Lung (tissue), 12 donors: ENCODE results near the gene PPFIA2. TPM values are rescaled to one million over a fixed set of nuclear protein-coding genes. Genes with fewer than 3 reads are reported as not detected.

Experiments used
- ATAC-seq: fragments of 200-7000 bp; cut with Tn5 transposase; one replicate; pipeline ENCODE4 v1.9.1; 2020; ENCODE audit warnings: moderate number of reproducible peaks; ENCODE audit not compliant: insufficient read depth, low FRiP score
- DNase-seq, 3 donors: peaks; one replicate each; pipeline ENCODE4 v3.0.0-alpha.2; 2013 to 2017
- H3K27ac ChIP-seq, 2 donors: one replicate each; pipeline ENCODE4 v1.5.1; 2013; ENCODE audit warnings: mild to moderate bottlenecking in 2 of 2, moderate library complexity in 2 of 2, control low read depth in 1 of 2, inconsistent platforms in 1 of 2, low read depth in 1 of 2, low read length in 1 of 2
- H3K27me3 ChIP-seq, 3 donors: one replicate each; pipeline ENCODE4 v1.5.1; 2013; ENCODE audit warnings: low read length in 2 of 3; ENCODE audit not compliant: control insufficient read depth in 3 of 3, insufficient read depth in 3 of 3
- H3K36me3 ChIP-seq, 4 donors: one replicate each; pipeline ENCODE4 v1.5.1; 2013; ENCODE audit warnings: low read length in 4 of 4, mild to moderate bottlenecking in 1 of 4, moderate library complexity in 1 of 4; ENCODE audit not compliant: control insufficient read depth in 4 of 4, insufficient read depth in 4 of 4
- H3K4me1 ChIP-seq, 5 donors: one replicate each; pipeline ENCODE4 v1.5.1; 2013; ENCODE audit warnings: low read length in 5 of 5, mild to moderate bottlenecking in 2 of 5, moderate library complexity in 1 of 5; ENCODE audit not compliant: control insufficient read depth in 5 of 5, insufficient read depth in 5 of 5
- H3K4me3 ChIP-seq: one replicate; pipeline ENCODE4 v1.5.1; 2013; ENCODE audit warnings: mild to moderate bottlenecking, control low read depth, moderate library complexity
- H3K9ac ChIP-seq, 2 donors: one replicate each; pipeline ENCODE4 v1.5.1; 2013; ENCODE audit warnings: low read length in 2 of 2, control low read depth in 1 of 2; ENCODE audit not compliant: insufficient read depth in 1 of 2
- H3K9me3 ChIP-seq, 4 donors: one replicate each; pipeline ENCODE4 v1.5.1; 2013; ENCODE audit warnings: low read length in 3 of 4, mild to moderate bottlenecking in 1 of 4, moderate library complexity in 1 of 4; ENCODE audit not compliant: control insufficient read depth in 4 of 4, insufficient read depth in 3 of 4
- CTCF ChIP-seq: IDR thresholded peaks from 2 replicates; pipeline ENCODE4 v1.5.1; 2012; ENCODE audit warnings: mild to moderate bottlenecking; ENCODE audit errors: control extremely low read depth, extremely low read depth
- WGBS, 2 donors: extraction: QIAGEN DNeasy Blood & Tissue Kit; methylation state at CpG; one replicate each; pipeline ENCODE4 v1.1.7; 2013; 5-methylcytosine and 5-hydroxymethylcytosine counted together
- polyA plus RNA-seq, 2 donors: library from polyadenylated mRNA; stranded (reverse); fragments of 200-250 nt; gene quantifications; one replicate each; pipeline ENCODE4 v1.2.1, GENCODE V29; 2013
- total RNA-seq, 2 donors: library from RNA; depleted of rRNA in 1 of 2; stranded (reverse); fragments of >200 nt in 1 of 2; gene quantifications; one replicate each; pipeline ENCODE4 v1.2.1, GENCODE V29; 2014 to 2021
- donor health status: control.
- donor health status: control.
- donor health status: Bipolar disorder and iron deficiency.
- donor health status: healthy.
- donor health status: DM: yes; HTN: yes; CAD: no.

Gene PPFIA2
- total and polyA plus RNA-seq, 4 donors: 0.09 to 2.3 (median 0.89) TPM

DNA sequence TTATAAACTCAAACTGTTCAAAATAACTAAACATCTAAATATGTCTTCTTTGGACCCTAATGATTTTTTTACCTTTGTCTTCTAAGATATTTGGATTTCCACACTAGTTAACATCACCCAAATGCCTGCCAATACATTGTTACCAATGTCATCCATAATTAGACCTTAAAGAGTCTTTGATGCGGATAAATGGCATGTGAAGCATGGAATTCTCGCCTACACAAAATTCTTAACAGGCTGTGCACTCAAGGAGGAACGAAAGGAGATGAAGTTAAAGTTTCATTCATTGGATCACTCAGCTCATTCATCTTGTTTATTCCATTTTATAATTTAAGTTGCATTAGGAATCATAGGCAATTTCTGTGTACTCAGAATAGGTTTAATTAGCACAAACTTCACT is 461.5 kb downstream of the PPFIA2 start:
- peaks cover 0 to 7% (median 0%) of the 10 kb centered on the region in 5 donors for H3K4me1 ChIP-seq
- H3K9ac ChIP-seq: no peak overlapping the region
- TF ChIP-seq CTCF: no peak
- no peaks in the 10 kb centered on the region for H3K9me3 ChIP-seq
- no peak for DNase-seq
- no peaks in the 10 kb centered on the region for H3K36me3 ChIP-seq
- H3K4me3 ChIP-seq: no peak overlapping the region
- 68 to 74% methylated on average over 3 of the region's 3 CpGs for WGBS, 2 donors
- no peak overlapping the region for H3K27ac ChIP-seq
- H3K27me3 ChIP-seq: no peaks in the 10 kb centered on the region
- ATAC-seq: no peak

DNA sequence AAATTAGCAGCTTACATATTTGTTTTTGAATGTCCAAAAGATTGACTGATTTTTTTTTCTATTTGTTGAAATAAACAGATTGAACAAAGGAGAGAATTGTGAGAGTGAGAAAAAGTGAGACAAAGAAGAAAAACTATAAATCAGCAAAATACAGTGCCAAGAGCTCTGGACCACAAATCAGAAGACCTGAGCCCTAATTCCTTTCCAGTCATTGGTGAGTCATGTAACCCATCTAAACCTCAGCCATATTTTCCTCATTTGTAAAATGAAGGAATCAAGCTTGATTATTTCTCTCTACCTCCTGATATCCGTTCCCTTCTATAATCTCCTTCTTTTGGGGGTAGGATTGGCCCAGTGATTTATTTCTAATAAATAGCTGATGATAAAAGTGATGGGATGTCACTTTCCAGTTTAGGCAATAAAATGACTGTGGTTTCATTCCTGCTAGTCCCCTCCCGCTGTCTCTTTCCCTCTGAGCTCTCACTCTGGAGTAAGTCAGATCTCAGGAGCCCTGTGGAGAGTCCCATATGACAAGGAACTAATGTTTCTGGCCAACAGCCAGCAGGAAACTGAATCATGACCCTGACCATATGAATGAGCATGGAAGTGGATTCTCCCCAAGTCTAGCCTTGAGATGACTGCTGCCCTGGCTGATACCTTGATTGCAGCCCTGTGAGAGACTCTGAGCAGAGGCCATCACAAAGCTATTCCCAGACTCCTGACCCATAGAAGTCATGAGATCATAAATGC is 462.4 kb downstream of the PPFIA2 start:
- no peak for TF ChIP-seq CTCF
- WGBS, 2 donors: 71 to 75% methylated on average over 2 of the region's 2 CpGs
- no peak for DNase-seq
- Histone ChIP-seq H3K36me3 (no peaks in the 10 kb centered on the region), H3K4me3 (no peak overlapping the region), H3K9me3 (no peaks in the 10 kb centered on the region), H3K4me1 (peaks cover 0 to 7% (median 0%) of the 10 kb centered on the region in 5 donors), H3K27ac (no peak overlapping the region), H3K27me3 (no peaks in the 10 kb centered on the region), H3K9ac (no peak overlapping the region)
- ATAC-seq: no peak

DNA sequence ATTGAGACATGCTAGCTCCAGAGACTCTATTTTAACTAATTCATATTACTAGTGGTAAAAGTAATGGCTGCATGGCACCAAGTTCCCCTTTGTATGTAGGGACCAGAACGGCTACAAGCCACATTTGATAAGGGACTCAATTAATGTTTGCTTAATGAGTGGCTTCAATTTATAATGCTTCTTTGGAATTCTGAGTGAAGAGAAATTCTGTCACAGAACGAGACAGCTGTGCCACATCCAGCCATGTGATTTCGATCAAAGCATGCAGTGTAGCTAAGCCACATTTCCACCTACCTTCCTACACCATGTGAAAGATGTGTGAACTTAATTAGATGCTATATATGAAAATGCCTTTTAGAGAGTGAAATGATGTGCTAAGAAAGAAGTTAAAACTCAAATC is 463.9 kb downstream of the PPFIA2 start:
- Histone ChIP-seq H3K27me3 (no peaks in the 10 kb centered on the region), H3K9ac (no peak overlapping the region), H3K9me3 (no peaks in the 10 kb centered on the region), H3K27ac (no peak overlapping the region), H3K4me1 (peaks cover 0 to 7% (median 0%) of the 10 kb centered on the region in 5 donors), H3K4me3 (no peak overlapping the region), H3K36me3 (no peaks in the 10 kb centered on the region)
- DNase-seq (no peak), ATAC-seq (no peak)
- 80 to 81% methylated on average over 3 of the region's 3 CpGs for WGBS, 2 donors
- no peak for TF ChIP-seq CTCF
